SH-SY5Y (cell line): ENCODE measurements around the gene MRPL37.

Source experiments
- GATA2 ChIP-seq: IDR thresholded peaks from 2 replicates; pipeline ENCODE4 v1.6.1; 2011; ENCODE audit warnings: mild to moderate bottlenecking, low read depth, low read length
- GATA3 ChIP-seq: IDR thresholded peaks from 2 replicates; pipeline ENCODE4 v1.6.1; 2011; ENCODE audit warnings: low read depth, mild to moderate bottlenecking, low read length, moderate library complexity

DNA sequence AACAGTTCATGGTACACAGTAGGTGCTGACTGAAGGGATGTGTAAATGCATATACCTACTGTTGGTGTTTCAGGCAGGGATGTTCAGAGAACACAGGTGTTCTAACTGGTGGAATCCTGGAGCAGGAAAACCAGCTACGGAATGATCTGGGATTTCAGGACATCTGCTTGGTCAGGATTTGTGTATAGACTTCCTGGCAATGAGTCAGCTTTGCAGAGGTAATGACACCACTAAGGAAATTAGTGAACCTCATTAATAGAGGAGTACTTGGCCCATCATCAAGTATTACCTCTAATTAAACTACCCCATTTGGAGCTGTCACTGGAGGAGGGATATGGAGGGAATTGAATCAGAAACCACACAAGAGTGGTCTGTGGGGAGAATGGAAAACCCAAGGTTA is 7.3 kb downstream of the MRPL37 start:
- TF ChIP-seq GATA2 = no peak
- TF ChIP-seq GATA3 = no peak
